ENCODE results near the gene SMC6. TPM values are rescaled to one million over a fixed set of nuclear protein-coding genes. Genes with fewer than 3 reads are reported as not detected.

SMC6 gene
- total RNA-seq, 1 experiment from 2014 or later, result 40.3 TPM

DNA sequence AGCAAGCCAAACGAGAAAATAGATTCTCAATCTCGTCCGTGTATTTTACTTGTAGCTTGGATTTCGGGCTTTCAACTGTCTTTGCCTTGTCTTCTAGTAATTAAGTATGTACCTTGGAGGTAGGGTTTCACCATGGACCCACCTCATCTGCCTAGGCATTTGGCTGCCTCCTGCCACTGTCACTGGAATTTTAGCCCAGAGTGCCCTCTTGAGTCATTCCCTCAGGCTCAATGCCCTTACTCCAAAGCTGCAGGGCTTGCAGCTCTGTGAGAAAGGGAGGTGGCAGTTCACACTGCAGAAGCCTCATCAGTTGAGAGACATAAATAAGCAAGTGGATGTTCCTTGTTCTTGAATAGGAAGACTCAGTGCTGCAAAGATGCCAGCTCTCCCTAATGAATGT is 123.5 kb downstream of the SMC6 start:
- TF ChIP-seq, protein P1, sequence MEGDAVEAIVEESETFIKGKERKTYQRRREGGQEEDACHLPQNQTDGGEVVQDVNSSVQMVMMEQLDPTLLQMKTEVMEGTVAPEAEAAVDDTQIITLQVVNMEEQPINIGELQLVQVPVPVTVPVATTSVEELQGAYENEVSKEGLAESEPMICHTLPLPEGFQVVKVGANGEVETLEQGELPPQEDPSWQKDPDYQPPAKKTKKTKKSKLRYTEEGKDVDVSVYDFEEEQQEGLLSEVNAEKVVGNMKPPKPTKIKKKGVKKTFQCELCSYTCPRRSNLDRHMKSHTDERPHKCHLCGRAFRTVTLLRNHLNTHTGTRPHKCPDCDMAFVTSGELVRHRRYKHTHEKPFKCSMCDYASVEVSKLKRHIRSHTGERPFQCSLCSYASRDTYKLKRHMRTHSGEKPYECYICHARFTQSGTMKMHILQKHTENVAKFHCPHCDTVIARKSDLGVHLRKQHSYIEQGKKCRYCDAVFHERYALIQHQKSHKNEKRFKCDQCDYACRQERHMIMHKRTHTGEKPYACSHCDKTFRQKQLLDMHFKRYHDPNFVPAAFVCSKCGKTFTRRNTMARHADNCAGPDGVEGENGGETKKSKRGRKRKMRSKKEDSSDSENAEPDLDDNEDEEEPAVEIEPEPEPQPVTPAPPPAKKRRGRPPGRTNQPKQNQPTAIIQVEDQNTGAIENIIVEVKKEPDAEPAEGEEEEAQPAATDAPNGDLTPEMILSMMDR (conservative IDR thresholded peaks at IDR 0.05), result no peak
- no peaks in the 10 kb centered on the region for H3K27me3 ChIP-seq (ENCODE audit: insufficient read depth, low read length)
- Mint-ChIP-seq H3K9me3 (peaks cover 6 to 10% of the 10 kb centered on the region in 2 experiments; a peak in 3 of 5 replicates), H3K4me1 (peaks cover 11 to 15% of the 10 kb centered on the region in 2 experiments), H3K36me3 (ENCODE audit: insufficient read depth in 1 of 3, low read depth in 3 of 3) (peaks cover 22 to 32% (median 24%) of the 10 kb centered on the region in 3 experiments; a peak in 6 of 7 replicates), H3K4me3 (no peak overlapping the region), H3K27me3 (ENCODE audit: low read depth) (no peaks in the 10 kb centered on the region), H3K27ac (no peak overlapping the region)
- no peak overlapping the region for H4K8ac ChIP-seq (replicated peaks; ENCODE audit: insufficient read length, low read depth, low read length)
- H2BK12ac ChIP-seq (ENCODE audit: insufficient read length, low read depth, low read length), result no peak overlapping the region
- H3K56ac ChIP-seq (ENCODE audit: insufficient read length, low read depth, low read length), result no peak overlapping the region
- no peak overlapping the region for H2BK20ac ChIP-seq (ENCODE audit: low read depth, low read length, poor library complexity, severe bottlenecking)
- H3K4me1 ChIP-seq (ENCODE audit: insufficient read depth, low read length), result no peaks in the 10 kb centered on the region; the same call in 1 of the 2 replicates
- H4K20me1 ChIP-seq (ENCODE audit: control insufficient read depth, insufficient read depth, insufficient read length), result no peaks in the 10 kb centered on the region
- H2AFZ ChIP-seq (ENCODE audit: low read length), result no peak overlapping the region
- no peaks in the 10 kb centered on the region for H3K23me2 ChIP-seq (ENCODE audit: insufficient read length, low read depth, low read length, poor library complexity, severe bottlenecking)
- H3K23ac ChIP-seq (ENCODE audit: insufficient read length, low read depth, low read length), result no peak overlapping the region
- H3K9ac ChIP-seq (ENCODE audit: extremely low read depth, insufficient read length, low read length), result no peak overlapping the region
- H3T11ph ChIP-seq (ENCODE audit: low read length), result no peak overlapping the region
- H2AK5ac ChIP-seq (ENCODE audit: insufficient read length, low read length), result no peak overlapping the region
- H3K9me3 ChIP-seq (ENCODE audit: control insufficient read depth, low read depth, low read length), result peaks cover 8% of the 10 kb centered on the region
- no peak for DNase-seq
- no peak overlapping the region for H4K5ac ChIP-seq (ENCODE audit: insufficient read length, low read depth, low read length)
- H3K4ac ChIP-seq (ENCODE audit: low read depth, low read length), result no peak overlapping the region
- H3K79me2 ChIP-seq (ENCODE audit: insufficient read depth, low read length), result no peaks in the 10 kb centered on the region
- H3K18ac ChIP-seq (ENCODE audit: insufficient read length, low read depth, low read length), result no peak overlapping the region
- no peak overlapping the region for H2BK120ac ChIP-seq (ENCODE audit: low read depth, low read length, poor library complexity, severe bottlenecking)
- no peak overlapping the region for H3K27ac ChIP-seq (ENCODE audit: insufficient read length, low read depth, low read length)
- H4K91ac ChIP-seq (ENCODE audit: insufficient read length, low read depth, low read length), result no peak overlapping the region
- H3K79me1 ChIP-seq (ENCODE audit: insufficient read depth, low read depth, low read length, poor library complexity, severe bottlenecking), result no peaks in the 10 kb centered on the region
- no peak overlapping the region for H3K14ac ChIP-seq (ENCODE audit: insufficient read depth, low read length)
- H3K4me2 ChIP-seq (ENCODE audit: insufficient read depth, insufficient read length, low read length), result no peak overlapping the region
- H2BK5ac ChIP-seq (ENCODE audit: insufficient read length, low read length), result no peak overlapping the region
- WGBS (ENCODE audit: extremely low coverage, insufficient read length, low lambda C conversion rate), result no CpG with 5 or more reads among the region's 4 CpGs
- no peak overlapping the region for H2BK15ac ChIP-seq (ENCODE audit: low read depth, low read length)
